ENCODE results near the gene NME5.
"Not testable (repeated sequence)": the region's sequence is repeated elsewhere in the genome, so short reads cannot be mapped to it uniquely, and the experiment has no call there.

DNA sequence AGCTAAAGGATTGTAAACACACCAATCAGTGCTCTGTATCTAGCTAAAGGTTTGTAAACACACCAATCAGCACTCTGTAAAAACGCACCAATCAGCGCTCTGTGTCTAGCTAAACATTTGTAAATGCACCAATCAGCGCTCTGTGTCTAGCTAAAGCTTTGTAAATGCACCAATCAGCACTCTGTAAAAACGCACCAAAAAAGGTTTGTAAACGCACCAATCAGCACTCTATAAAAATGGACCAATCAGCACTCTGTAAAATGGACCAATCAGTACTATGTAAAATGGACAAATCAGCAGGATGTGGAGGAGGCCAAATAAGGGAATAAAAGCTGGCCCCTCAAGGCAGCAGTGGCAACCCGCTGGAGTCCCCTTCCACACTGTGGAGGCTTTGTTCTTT is 4.3 kb upstream of the NME5 start:
- TF ChIP-seq, protein P1, sequence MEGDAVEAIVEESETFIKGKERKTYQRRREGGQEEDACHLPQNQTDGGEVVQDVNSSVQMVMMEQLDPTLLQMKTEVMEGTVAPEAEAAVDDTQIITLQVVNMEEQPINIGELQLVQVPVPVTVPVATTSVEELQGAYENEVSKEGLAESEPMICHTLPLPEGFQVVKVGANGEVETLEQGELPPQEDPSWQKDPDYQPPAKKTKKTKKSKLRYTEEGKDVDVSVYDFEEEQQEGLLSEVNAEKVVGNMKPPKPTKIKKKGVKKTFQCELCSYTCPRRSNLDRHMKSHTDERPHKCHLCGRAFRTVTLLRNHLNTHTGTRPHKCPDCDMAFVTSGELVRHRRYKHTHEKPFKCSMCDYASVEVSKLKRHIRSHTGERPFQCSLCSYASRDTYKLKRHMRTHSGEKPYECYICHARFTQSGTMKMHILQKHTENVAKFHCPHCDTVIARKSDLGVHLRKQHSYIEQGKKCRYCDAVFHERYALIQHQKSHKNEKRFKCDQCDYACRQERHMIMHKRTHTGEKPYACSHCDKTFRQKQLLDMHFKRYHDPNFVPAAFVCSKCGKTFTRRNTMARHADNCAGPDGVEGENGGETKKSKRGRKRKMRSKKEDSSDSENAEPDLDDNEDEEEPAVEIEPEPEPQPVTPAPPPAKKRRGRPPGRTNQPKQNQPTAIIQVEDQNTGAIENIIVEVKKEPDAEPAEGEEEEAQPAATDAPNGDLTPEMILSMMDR (conservative IDR thresholded peaks at IDR 0.05 in 1 of 2, IDR thresholded peaks at IDR 0.05 in 1 of 2; ENCODE audit: low read depth in 1 of 2, low read length in 2 of 2) = not testable (repeated sequence)
- not testable (repeated sequence) for TF ChIP-seq EZH2 (IDR thresholded peaks at IDR 0.05; ENCODE audit: low read length, missing control alignments)
